Neural progenitor cell (in vitro differentiated cells): ENCODE results near the gene ZNF446. TPM values are rescaled to one million over a fixed set of nuclear protein-coding genes. Genes with fewer than 3 reads are reported as not detected.
"Not testable (repeated sequence)": the region's sequence is repeated elsewhere in the genome, so short reads cannot be mapped to it uniquely, and the experiment has no call there.

Source experiments
- DNase-seq: peaks from one replicate; pipeline ENCODE4 v3.0.0-alpha.2; 2016; ENCODE audit warnings: low spot score
- H2AFZ ChIP-seq: fragments of 200-600 bp; sonication (generic); replicated peaks from 2 replicates; pipeline ENCODE4 v1.6.1; 2016; ENCODE audit warnings: antibody characterized with exemption
- H3F3A ChIP-seq: fragments of 200-600 bp; sonication (generic); 2 replicates; pipeline ENCODE4 v1.6.1; 2016; ENCODE audit warnings: antibody characterized with exemption, low read depth
- H3K27ac ChIP-seq: fragments of 200-600 bp; sonication (generic); 2 replicates; pipeline ENCODE4 v1.5.1; 2016; ENCODE audit warnings: mild to moderate bottlenecking
- H3K27me3 ChIP-seq: fragments of 200-600 bp; sonication (generic); 2 replicates; pipeline ENCODE4 v1.6.1; 2016; ENCODE audit warnings: mild to moderate bottlenecking, moderate library complexity
- H3K36me3 ChIP-seq: fragments of 200-600 bp; sonication (generic); 2 replicates; pipeline ENCODE4 v1.5.1; 2016
- H3K4me1 ChIP-seq: fragments of 200-600 bp; sonication (generic); 2 replicates; pipeline ENCODE4 v1.6.1; 2016; ENCODE audit warnings: mixed run types
- H3K4me2 ChIP-seq: fragments of 200-600 bp; sonication (generic); 2 replicates; pipeline ENCODE4 v1.6.1; 2016
- H3K4me3 ChIP-seq: fragments of 200-600 bp; sonication (generic); 2 replicates; pipeline ENCODE4 v1.5.1; 2016
- H3K79me2 ChIP-seq: fragments of 200-600 bp; sonication (generic); 2 replicates; pipeline ENCODE4 v1.6.1; 2016; ENCODE audit warnings: low read depth
- H3K9ac ChIP-seq: fragments of 200-600 bp; sonication (generic); 2 replicates; pipeline ENCODE4 v1.6.1; 2016
- H3K9me3 ChIP-seq: fragments of 200-600 bp; sonication (generic); 2 replicates; pipeline ENCODE4 v1.5.1; 2016; ENCODE audit warnings: low read depth
- H4K20me1 ChIP-seq: fragments of 200-600 bp; sonication (generic); 2 replicates; pipeline ENCODE4 v1.6.1; 2016; ENCODE audit warnings: low read depth
- H3K27ac Mint-ChIP-seq: 3 replicates; pipeline ENCODE4 v1.8.0; 2021; ENCODE audit warnings: mixed read lengths
- H3K27me3 Mint-ChIP-seq: 2 replicates; pipeline ENCODE4 v1.8.0; 2022; ENCODE audit warnings: low read depth, mild to moderate bottlenecking, inconsistent platforms, moderate library complexity, mixed read lengths; ENCODE audit not compliant: insufficient read depth
- H3K36me3 Mint-ChIP-seq: 3 replicates; pipeline ENCODE4 v1.8.0; 2021; ENCODE audit warnings: mixed read lengths
- H3K4me1 Mint-ChIP-seq: 3 replicates; pipeline ENCODE4 v1.8.0; 2021; ENCODE audit warnings: mixed read lengths
- H3K4me3 Mint-ChIP-seq: 3 replicates; pipeline ENCODE4 v1.8.0; 2021; ENCODE audit warnings: mild to moderate bottlenecking, moderate library complexity, mixed read lengths
- H3K9me3 Mint-ChIP-seq: 3 replicates; pipeline ENCODE4 v1.8.0; 2020; ENCODE audit warnings: mixed read lengths
- CTCF ChIP-seq: fragments of 200-600 bp; sonication (generic); IDR thresholded peaks from 2 replicates; pipeline ENCODE4 v1.5.1; 2017; ENCODE audit warnings: antibody characterized with exemption, mild to moderate bottlenecking
- EZH2 ChIP-seq: fragments of 200-600 bp; sonication (generic); IDR thresholded peaks from 2 replicates; pipeline ENCODE4 v1.6.1; 2017; ENCODE audit warnings: antibody characterized with exemption, mild to moderate bottlenecking, moderate library complexity
- EZH2phosphoT487 ChIP-seq: fragments of 200-600 bp; sonication (generic); IDR thresholded peaks from 2 replicates; pipeline ENCODE4 v1.6.1; 2017; ENCODE audit warnings: antibody characterized with exemption
- total RNA-seq: library from RNA; depleted of rRNA; stranded (reverse); fragments of >200 nt; gene quantifications from 2 replicates; pipeline ENCODE4 v1.2.3, GENCODE V29; 2015; ENCODE audit warnings: low replicate concordance

ZNF446 gene
- total RNA-seq, 1 donor from 2014 or later: 4.4 TPM

- Histone ChIP-seq H3K27ac (no peak overlapping the region), H3K4me2 (no peak overlapping the region), H3K9me3 (no peaks in the 10 kb centered on the region), H3K27me3 (no peaks in the 10 kb centered on the region), H2AFZ (no peak overlapping the region), H3K9ac (no peak overlapping the region), H3F3A (no peaks in the 10 kb centered on the region), H3K79me2 (no peaks in the 10 kb centered on the region), H4K20me1 (no peaks in the 10 kb centered on the region), H3K4me3 (no peak overlapping the region), H3K4me1 (no peaks in the 10 kb centered on the region), H3K36me3 (no peaks in the 10 kb centered on the region)
- no peak for DNase-seq
- Mint-ChIP-seq H3K4me1 (no peaks in the 10 kb centered on the region), H3K36me3 (peaks cover 8% of the 10 kb centered on the region), H3K9me3 (no peaks in the 10 kb centered on the region), H3K4me3 (peak overlapping the region; percentile 6), H3K27ac (peak overlapping the region; percentile 4), H3K27me3 (peaks cover 2% of the 10 kb centered on the region)
- no peak for TF ChIP-seq CTCF
- TF ChIP-seq EZH2phosphoT487: no peak
- no peak for TF ChIP-seq EZH2
These were observed 6.2 kb downstream of the ZNF446 start for GRCh38 chr19:58482372-58482771.

- H3K36me3 ChIP-seq: no peaks in the 10 kb centered on the region
- H2AFZ ChIP-seq: no peak overlapping the region
- Mint-ChIP-seq H3K4me1 (no peaks in the 10 kb centered on the region), H3K36me3 (peaks cover 8% of the 10 kb centered on the region), H3K4me3 (no peak overlapping the region), H3K27ac (no peak overlapping the region), H3K9me3 (no peaks in the 10 kb centered on the region), H3K27me3 (peaks cover 2% of the 10 kb centered on the region)
- H3K9ac ChIP-seq: no peak overlapping the region
- no peaks in the 10 kb centered on the region for H3K9me3 ChIP-seq
- H4K20me1 ChIP-seq: no peaks in the 10 kb centered on the region
- H3K4me2 ChIP-seq: no peak overlapping the region
- H3F3A ChIP-seq: no peaks in the 10 kb centered on the region
- no peaks in the 10 kb centered on the region for H3K27me3 ChIP-seq
- no peak overlapping the region for H3K27ac ChIP-seq
- no peak overlapping the region for H3K4me3 ChIP-seq
- H3K4me1 ChIP-seq: no peaks in the 10 kb centered on the region
- TF ChIP-seq EZH2phosphoT487: no peak
- no peak for TF ChIP-seq EZH2
- no peak for TF ChIP-seq CTCF
- DNase-seq: no peak
- no peaks in the 10 kb centered on the region for H3K79me2 ChIP-seq
These were observed 7.6 kb downstream of the ZNF446 start for GRCh38 chr19:58483776-58484175.

GRCh38 chr19:58484349-58484748, 8.2 kb downstream of the ZNF446 start:
- not testable (repeated sequence) for H3K9ac ChIP-seq, H3K27ac Mint-ChIP-seq, H3K9me3 ChIP-seq, H3K27me3 ChIP-seq, DNase-seq, H2AFZ ChIP-seq, H3K4me1 Mint-ChIP-seq, H3K27ac ChIP-seq, H4K20me1 ChIP-seq, H3K4me2 ChIP-seq, H3K36me3 Mint-ChIP-seq, H3K4me3 ChIP-seq, H3K79me2 ChIP-seq, H3K4me1 ChIP-seq, H3K27me3 Mint-ChIP-seq, H3K36me3 ChIP-seq, H3K4me3 Mint-ChIP-seq, H3F3A ChIP-seq, H3K9me3 Mint-ChIP-seq
- peak; percentile 6 for TF ChIP-seq CTCF

GRCh38 chr19:58491393-58491792, 15.2 kb downstream of the ZNF446 start:
- no peaks in the 10 kb centered on the region for H3F3A ChIP-seq
- H3K27me3 ChIP-seq: no peaks in the 10 kb centered on the region
- no peaks in the 10 kb centered on the region for H3K9me3 ChIP-seq
- H3K4me3 ChIP-seq: no peak overlapping the region
- H3K79me2 ChIP-seq: no peaks in the 10 kb centered on the region
- Mint-ChIP-seq H3K9me3 (no peaks in the 10 kb centered on the region), H3K27me3 (no peaks in the 10 kb centered on the region), H3K4me1 (no peaks in the 10 kb centered on the region), H3K36me3 (no peaks in the 10 kb centered on the region), H3K27ac (no peak overlapping the region), H3K4me3 (no peak overlapping the region)
- no peak overlapping the region for H3K9ac ChIP-seq
- H3K4me2 ChIP-seq: no peak overlapping the region
- no peak for DNase-seq
- H3K36me3 ChIP-seq: no peaks in the 10 kb centered on the region
- H4K20me1 ChIP-seq: no peaks in the 10 kb centered on the region
- no peaks in the 10 kb centered on the region for H3K4me1 ChIP-seq
- H2AFZ ChIP-seq: no peak overlapping the region
- H3K27ac ChIP-seq: no peak overlapping the region
- TF ChIP-seq EZH2phosphoT487: no peak
- no peak for TF ChIP-seq CTCF
- no peak for TF ChIP-seq EZH2
